Femur (tissue), 1 donor: ENCODE data around the gene VPS26A.
A peak's percentile ranks its signal among the peaks of the same experiment; 100 is the strongest.
"Not testable (repeated sequence)": the region's sequence is repeated elsewhere in the genome, so short reads cannot be mapped to it uniquely, and the experiment has no call there.

Experiments used
- DNase-seq: peaks from one replicate; pipeline ENCODE4 v3.0.0-alpha.2; 2017

Gene VPS26A

DNA sequence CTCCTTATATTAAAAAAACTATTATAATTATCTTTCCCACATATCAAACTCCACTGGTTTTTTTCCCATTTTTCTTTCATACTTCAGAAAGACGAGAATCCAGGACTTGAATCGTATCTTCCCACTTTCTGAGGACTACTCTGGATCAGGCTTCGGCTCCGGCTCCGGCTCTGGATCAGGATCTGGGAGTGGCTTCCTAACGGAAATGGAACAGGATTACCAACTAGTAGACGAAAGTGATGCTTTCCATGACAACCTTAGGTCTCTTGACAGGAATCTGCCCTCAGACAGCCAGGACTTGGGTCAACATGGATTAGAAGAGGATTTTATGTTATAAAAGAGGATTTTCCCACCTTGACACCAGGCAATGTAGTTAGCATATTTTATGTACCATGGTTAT is 20.2 kb upstream of the VPS26A start:
- no peak for DNase-seq

DNA sequence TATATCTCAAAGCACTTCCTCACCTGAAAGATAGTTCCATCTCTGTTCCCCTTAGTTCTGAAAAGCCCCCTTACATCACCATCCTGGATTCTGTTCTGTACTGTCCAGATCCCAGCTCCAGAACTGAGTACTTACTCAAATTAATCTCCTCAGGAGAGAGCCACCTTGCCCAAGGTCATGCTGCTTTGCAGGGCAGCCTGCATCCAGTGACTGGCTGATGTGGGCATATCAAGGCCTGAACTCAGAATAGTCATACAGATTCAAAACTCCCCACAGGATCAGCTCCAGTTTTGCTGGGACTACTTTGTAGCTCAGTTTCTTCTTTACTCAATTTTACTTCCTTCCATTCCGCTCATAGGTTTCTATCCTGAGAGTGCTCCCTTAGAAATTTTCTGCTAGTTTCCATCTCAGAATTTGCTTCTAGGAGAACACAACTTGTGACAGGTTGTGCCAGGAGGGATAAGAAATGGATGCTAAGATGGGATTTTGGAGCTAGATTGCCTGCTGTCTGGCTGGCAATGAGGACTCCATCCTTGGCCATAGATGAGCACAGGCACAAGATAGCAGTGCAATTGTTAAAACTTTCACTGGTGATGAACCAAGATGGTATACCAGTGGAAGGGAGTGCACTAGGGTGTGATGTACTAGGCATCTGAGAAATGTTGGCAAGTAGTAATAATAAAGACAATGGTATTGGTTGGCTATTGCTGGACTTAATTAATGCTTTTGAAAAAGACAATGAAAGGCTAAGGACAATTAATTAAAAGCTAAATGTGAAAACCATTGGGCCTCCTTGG is 18.8 kb upstream of the VPS26A start:
- DNase-seq, result no peak

DNA sequence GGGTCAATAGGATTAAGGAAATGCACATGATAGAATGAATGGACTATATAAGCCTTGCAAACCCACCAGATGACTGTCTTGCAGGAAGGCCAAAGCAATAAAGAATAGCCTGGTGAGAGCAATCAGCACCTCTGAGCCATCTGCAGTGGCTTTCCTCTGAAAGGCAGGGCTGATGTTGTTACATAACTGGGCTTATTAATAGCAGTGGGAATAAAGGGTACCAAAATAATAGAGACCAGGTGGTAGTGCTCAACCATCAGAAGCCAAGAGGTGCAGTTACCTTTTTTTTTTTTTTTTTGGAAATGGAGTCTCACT is 16.8 kb upstream of the VPS26A start:
- DNase-seq, result no peak

DNA sequence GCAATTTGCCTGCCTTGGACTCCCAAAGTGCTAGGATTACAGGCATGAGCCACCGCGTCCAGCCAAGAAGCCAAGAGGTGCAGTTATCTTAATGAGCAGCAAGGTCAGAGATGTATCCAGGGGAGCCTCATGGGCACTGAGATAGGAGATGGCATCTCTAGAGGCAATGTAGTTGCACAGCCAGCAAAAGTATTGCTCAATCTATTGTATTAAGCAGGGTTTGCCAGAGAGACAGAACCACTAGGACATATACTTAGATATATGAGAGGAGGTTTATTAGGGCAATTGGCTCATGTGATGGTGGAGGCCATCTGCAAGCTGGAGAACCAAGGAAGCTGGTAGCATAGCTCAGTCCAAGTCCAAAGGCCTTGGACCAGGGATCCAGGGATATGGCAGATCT is 16.3 kb upstream of the VPS26A start:
- no peak for DNase-seq

DNA sequence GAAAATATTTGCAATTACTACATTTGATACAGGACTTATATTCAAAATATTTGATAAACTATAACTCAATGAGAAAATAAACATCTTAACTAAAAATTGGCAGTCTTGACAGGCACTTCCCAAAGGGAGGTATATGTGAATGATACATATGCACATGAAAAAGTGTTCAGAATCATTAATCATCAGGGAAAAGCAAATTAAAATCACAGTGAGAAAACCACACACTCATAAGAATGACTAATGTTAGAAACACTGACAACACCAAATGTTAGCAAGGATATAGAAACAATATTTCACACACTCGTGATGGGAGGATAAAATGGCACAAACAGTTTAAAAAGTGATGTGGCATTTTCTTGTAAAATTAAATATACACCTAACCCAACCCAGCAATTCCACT is 4.1 kb upstream of the VPS26A start:
- no peak for DNase-seq

DNA sequence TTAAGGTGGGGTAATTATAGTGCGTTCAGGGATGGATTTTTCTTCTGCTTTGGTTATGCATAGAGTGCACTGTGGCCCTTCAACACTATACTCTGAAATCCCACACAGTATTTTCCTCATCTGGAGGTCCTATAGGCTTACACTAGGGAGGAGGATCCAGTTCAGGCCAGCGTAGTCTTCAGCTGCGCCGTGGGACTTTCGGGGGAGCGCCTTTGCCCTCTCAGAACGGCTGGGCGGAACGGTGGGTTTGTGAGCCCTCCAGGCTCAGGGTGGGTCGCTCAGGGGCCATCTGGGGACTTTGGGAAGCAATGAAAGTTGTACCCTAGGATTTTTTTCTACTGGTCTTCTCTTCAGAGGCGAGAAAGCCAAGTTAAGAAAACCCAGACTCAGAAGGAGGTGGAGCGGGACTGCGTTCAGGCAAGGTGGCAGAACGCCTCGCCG is 652 bp upstream of the VPS26A start:
- DNase-seq, result no peak

DNA sequence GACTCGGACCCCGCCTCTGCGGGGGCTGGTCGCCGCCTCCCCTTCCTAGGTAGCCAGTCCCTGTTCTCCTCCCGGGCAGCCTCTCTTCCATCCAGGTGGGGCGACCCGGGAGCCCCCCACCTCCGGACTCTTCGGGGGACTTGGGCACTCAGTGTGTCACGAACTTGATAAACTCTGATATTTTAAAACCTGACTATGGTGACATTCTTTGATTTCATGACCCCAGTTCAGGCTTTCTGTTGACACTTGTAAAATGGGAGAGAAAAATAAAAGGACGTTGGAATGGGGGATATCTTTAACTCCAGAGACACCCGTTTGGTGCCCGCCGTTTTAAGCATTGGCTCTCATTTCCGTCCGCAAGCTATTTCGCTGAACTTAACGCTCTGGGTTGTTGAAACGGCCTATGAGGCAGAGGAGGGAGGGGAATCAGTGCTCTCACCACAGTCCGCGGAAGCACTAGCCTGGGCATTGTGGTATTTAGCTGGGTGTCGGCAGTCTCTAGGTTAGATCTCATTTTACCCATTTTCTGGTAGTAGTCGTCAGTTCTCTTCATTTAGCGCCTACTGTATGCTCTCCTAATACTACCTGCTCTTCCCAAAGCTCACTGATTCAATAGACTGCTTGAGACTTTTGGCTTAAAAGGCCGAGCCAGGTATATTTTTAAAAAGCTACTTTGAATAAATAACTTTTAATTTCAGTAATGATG is 738 bp downstream of the VPS26A start:
- DNase-seq, result peak; percentile 53

DNA sequence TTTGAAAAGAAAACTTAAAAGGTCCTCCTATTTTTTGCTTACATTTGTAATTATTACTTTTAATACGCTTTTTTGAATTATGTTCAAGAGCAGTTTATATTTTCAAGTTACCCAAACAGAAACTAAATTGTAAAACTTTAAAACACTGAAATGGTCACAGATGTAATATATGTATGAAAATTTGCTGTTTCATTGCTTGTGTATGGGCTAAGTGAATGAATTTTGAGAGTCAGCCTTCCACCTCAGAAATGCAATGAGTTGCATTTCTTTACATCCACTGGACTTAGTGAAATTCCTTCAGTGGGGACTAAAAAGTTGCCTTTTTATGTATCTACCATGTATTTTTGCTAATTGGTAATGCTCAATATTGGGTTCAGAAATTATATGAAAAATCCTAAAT is 1.6 kb downstream of the VPS26A start:
- DNase-seq, result no peak

DNA sequence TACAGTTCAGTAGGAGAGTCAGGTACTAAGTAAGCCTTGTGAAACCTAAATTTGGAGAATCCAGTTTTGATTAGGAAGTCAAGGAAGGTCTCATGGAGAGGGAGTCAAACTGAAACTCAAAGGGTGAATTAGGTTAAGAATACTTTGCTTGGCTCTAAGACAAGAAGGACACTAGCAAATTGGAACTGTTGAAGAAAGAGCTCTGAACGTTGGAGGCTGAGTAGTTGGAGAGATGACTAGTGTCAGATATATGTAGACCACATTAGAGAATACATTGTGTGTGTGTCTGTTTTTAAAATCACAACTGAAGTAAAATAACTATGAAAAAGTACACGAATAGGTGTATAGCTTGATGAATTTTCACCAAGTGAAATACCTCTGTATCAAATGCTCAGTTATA is 6.3 kb downstream of the VPS26A start:
- no peak for DNase-seq

DNA sequence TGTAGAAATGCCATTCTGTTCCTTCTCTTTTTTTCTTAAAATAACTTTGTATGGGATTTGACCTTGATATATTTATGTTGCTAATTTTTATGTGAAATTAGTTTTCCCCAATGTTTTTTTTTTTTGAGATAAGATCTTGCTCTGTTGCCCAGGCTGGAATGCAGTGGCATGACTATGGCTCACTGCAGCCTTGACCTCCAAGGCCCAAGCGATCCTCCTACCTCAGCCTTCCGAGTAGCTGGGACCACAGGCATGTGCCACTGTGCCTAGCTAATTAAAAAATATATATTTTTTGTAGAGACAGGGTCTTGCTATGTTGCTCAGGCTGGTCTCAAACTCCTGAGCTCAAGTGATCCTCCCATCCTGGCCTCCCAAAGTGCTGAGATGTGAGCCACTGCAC is 16.0 kb downstream of the VPS26A start:
- no peak for DNase-seq

DNA sequence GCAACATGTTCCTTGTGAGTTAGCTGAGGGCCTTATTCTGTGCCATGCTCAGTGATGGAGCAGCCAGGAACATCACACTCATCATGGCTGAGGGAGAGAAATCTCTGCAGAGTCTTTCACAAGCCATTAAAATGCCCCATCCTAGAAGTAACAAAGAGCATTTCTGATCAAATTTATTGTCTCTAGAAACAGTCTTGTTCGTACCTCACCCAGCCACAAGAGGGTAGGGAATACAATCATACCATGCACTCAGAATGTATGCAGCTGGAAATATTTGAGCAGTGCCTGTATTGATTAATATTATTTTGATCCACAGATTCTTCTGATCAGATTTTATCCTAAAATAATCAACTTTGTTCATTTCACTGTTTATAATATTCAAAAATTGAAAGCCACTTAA is 17.3 kb downstream of the VPS26A start:
- DNase-seq, result no peak

DNA sequence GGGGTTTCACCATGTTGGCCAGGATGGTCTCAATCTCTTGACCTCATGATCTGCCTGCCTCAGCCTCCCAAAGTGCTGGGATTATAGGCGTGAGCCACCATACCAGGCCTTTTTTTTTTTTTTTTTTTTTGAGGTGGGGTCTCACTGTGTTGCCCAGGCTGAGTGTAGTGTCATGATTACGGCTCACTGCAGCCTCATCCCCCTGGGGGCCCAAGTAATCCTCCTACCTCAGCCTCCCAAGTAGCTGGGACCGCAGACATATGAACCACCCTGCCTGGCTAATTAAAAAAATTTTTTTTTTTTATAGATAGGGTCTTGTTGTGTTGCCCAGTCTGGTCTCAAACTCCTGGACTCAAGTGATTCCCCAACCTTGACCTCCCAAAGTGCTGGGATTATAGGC is 18.1 kb downstream of the VPS26A start:
- DNase-seq, result not testable (repeated sequence)

DNA sequence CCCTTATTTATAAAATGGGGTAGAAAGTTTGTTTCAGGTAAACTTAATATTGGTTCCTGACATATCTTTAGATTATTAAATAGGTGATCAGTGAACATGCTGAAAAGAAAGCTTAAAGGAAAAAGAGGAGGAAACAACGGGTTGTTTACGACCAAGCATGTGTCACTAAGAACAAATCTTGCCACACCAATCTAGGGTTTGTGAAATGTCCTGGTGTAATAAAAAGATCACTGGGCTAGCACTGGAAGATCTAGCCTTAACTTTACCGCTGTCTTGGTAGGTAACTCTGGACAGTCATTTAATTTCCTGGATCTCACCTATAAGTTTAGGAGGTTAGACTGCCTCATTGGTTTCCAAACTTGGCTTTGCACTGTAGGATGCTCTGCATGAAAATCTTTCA is 19.0 kb downstream of the VPS26A start:
- DNase-seq, result no peak

DNA sequence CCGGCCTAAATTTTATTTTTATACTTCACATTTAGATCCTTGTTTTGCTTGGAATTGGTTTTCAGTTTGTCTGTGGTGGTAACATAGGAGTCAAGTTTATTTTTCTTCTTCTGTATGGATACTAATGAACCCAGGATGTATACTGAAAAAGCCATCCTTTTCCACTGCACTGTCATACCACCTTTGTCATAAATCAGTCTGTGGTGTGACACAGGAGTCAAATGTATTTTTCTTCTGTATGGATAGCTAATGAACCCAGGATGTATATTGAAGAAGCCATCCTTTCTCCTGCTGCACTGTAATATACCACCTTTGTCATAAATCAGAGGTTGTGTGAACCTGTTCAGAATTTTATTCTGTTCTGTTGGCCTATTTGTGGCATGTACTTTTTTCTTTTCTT is 21.4 kb downstream of the VPS26A start:
- DNase-seq, result no peak

DNA sequence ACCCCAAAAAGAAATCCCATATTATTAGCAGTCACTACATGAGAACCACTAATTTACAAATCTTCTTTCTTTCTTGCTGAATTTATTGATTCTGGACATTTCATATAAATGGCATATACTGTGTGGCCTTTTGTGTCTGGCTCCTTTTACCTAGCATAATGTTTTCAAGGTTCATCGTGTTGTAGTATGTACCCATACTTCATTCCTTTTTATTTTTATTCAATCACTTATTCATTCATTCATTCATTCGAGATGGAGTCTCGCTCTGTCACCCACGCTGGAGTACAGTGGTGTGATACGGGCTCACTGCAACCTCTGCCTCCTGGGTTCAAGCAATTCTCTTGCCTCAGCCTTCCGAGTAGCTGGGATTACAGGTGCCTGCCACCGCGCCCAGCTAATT is 21.9 kb downstream of the VPS26A start:
- no peak for DNase-seq

DNA sequence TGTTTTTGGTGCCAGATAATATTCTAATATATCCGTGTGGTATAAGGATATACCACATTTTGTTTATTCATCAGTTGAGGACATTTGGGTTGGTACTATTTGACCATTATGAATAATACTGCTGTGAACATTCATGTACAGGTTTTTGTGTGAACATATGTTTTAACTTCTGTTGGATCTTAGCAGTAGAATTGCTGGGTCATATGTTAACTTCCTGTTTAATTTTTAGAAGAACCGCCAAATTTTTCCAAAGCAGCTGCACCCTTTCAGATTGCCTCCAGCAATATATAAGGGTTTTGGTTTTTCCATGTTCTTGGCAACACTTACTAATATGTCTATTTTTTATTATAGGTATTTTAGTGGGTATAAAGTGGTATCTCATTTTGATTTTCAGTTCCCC is 22.8 kb downstream of the VPS26A start:
- no peak for DNase-seq

DNA sequence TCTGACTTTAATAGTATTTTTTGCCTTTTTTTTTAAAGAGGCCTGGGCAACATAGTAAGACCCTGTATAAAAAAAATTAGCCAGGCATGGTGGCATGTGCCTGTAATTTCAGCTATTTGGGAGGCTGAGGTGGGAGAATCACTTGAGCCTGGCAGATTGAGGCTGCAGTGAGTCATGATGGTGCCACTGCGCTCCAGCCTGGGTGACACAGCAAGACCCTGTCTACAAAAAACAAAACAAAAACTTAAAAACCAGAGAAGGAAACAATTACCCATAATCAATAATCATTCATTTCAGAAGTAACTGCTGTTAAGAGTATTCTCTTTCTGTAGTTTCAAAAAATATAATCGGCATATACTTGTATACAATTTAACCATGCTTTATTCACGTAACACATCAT is 28.0 kb downstream of the VPS26A start:
- no peak for DNase-seq

DNA sequence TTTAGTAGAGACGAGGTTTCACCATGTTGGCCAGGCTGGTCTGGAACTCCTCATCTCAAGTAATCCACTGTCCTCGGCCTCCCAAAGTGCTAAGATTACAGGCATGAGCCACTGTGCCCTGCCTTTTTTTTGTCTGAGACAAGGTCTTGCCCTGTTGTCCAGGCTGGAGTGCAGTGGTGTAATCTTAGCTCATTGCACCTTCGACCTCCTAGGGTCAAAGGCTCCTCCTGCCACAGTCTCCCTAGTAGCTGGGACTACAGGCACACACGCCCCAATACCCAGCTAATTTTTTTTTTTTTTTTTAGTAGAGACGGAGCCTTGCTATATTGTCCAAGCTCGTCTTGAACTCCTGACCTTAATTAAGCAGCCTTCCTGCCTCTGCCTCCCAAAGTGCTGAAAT is 29.2 kb downstream of the VPS26A start:
- no peak for DNase-seq

DNA sequence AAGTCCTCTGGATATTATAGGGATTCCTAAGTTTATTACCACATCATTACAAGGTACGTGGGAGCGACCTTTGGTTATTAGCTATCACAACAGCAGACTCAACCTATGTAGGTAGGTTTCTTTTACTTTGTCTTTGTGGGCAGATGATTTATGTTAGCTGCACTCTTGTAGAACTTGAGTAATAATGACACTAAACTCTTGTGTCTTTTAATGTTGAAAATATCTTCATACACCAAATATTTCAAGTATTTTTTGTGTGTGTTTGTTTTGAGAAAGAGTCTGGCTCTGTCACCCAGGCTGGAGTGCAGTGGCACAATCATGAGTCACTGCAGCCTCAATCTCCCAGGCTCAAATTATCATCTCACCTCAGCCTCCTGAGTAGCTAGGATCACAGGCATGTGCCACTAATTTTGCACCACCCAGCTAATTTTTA is 36.8 kb downstream of the VPS26A start:
- DNase-seq, result no peak

DNA sequence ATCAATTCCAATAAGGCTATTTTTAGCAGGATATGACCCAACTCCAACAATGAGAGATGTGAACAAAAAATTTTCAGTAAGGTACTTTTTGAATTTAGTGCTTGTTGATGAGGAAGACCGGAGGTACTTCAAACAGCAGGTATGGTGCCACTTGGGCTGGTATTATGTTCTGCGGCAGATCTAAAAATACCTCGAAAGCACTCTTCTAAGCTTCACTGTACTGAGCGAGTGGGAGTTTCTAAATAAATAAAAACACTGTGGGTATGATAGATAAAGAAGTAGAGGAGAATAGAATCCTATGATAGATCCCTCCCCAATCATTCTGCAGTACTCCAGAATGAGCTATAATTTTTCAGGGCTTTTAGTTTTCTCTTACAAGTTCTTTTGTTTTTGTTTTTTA is 44.5 kb downstream of the VPS26A start:
- DNase-seq, result no peak

DNA sequence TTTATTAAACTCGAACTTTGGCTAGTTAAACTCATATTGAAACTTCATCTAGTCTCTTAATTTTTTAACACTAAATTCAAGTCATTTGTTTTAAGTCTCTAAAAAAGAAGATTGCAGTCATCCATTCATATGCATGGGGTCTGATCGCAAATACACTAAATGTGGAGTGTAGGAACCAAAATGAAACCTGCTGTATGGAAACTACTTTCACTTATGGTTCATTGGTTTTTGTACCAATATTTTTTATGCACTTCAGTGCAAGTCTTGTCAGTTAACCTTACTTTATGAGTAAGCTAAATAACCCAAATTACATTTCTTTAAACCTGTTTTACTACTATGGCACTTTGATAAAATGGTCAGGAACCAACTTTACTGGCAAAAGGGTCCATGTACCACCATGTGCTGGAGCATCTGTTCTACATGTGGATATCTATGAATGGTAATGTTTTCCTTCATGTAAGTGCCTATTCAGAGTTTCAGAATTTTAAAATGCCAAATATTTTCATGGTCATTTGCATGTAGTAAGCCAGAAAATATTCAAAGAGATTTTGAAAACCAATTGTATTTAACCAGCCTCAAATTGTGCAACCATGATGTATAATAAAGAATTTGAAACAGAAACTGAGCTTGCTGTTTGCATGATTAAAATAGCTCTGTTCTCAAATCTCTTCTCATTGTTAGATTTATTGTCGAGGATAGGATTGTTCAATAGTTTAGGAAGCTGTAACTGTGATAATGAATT is 48.4 kb downstream of the VPS26A start:
- DNase-seq, result no peak

DNA sequence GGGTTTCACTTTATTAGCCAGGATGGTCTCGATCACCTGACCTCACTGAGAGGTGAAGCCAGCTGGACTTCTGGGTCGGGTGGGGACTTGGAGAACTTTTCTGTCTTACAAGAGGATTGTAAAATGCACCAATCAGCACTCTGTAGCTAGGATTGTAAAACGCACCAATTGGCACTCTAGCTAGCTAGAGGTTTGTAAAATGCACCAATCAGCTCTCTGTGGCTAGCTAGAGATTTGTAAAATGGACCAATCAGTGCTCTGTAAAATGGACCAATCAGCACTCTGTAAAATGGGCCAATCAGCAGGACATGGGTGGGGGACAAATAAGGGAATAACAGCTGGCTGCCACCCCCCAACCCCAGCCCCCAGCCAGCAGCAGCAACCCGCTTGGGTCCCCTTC is 51.3 kb downstream of the VPS26A start:
- DNase-seq, result not testable (repeated sequence)

DNA sequence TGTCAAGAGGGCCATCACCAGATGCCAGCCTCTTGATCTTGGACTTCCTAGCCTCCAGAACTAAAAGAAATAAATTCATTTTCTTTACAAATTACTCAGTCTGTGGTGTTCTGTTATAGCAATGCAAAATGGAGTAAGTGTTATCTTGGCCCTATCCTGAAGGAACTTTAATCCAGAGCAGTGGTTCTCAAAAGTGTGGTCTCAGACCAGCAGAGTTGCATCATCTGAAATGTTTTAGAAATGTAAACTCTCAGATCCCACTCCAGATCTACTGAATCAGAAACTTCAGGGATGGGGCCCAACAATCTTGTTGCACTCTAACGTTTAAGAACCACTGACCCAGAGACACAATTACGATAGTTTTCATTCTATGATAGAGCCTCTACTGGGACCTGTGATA is 52.8 kb downstream of the VPS26A start:
- DNase-seq, result no peak

DNA sequence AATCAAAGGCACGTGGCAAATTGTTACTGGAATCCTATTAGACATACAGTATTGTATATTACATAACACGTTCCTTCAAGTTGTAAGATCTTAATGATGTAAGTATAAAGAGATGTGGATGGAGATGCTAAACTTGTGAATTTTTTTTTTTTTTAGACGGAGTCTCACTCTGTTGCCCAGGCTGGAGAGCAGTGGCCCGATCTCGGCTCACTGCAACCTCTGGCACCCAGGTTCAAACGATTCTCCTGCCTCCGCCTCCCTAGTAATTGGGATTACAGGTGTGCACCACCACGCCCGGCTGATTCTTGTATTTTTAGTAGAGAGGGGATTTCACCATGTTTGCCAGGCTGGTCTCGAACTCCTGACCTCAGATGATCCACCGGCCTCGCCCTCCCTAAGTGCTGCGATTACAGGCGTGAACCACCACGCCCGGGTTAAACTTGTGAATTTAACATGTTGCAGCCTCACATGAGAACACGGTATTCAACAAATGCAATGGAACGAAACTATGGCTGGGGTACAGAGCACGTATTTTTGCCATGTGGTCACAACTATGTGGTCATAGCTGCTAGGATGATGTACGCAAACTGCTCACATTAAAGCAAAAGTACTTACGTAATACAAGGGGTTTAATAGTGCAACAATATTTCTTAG is 55.2 kb downstream of the VPS26A start:
- DNase-seq, result peak; percentile 27
